Osteoblast (primary cell): ENCODE results near the gene NOC4L. TPM values are rescaled to one million over a fixed set of nuclear protein-coding genes. Genes with fewer than 3 reads are reported as not detected.

Experiments
- DNase-seq: peaks from one replicate; pipeline ENCODE4 v3.0.0; 2011; ENCODE audit warnings: low spot score, mixed read lengths; ENCODE audit not compliant: insufficient read length; ENCODE audit errors: missing footprints
- H2AFZ ChIP-seq: 2 replicates; pipeline ENCODE4 v1.6.0; 2011; ENCODE audit warnings: mild to moderate bottlenecking, low read length
- H3K27ac ChIP-seq: 2 replicates; pipeline ENCODE4 v1.5.1; 2011; ENCODE audit warnings: mild to moderate bottlenecking, low read depth, low read length, moderate library complexity
- H3K27me3 ChIP-seq: 2 replicates; pipeline ENCODE4 v1.6.0; 2012; ENCODE audit warnings: mild to moderate bottlenecking, control low read depth, inconsistent platforms, low read length, moderate library complexity; ENCODE audit not compliant: insufficient read depth
- H3K36me3 ChIP-seq: 2 replicates; pipeline ENCODE4 v1.5.1; 2011; ENCODE audit warnings: mild to moderate bottlenecking, low read length, control low read depth, moderate library complexity; ENCODE audit not compliant: insufficient read depth
- H3K4me1 ChIP-seq: 2 replicates; pipeline ENCODE4 v1.5.1; 2011; ENCODE audit warnings: mild to moderate bottlenecking, low read length, control low read depth, moderate library complexity; ENCODE audit not compliant: insufficient read depth
- H3K4me2 ChIP-seq: 2 replicates; pipeline ENCODE4 v1.6.0; 2011; ENCODE audit warnings: mild to moderate bottlenecking, low read length; ENCODE audit not compliant: insufficient read depth
- H3K4me3 ChIP-seq: fragments of 200-600 bp; sonication (generic); 3 replicates; pipeline ENCODE4 v1.5.1; 2012; ENCODE audit warnings: mild to moderate bottlenecking, low read length, inconsistent platforms; ENCODE audit not compliant: insufficient read depth
- H3K79me2 ChIP-seq: 2 replicates; pipeline ENCODE4 v1.6.0; 2012; ENCODE audit warnings: mild to moderate bottlenecking, low read length, control low read depth, inconsistent platforms; ENCODE audit not compliant: insufficient read depth
- H3K9me3 ChIP-seq: 2 replicates; pipeline ENCODE4 v1.5.1; 2011; ENCODE audit warnings: low read depth, low read length, control low read depth
- H4K20me1 ChIP-seq: 2 replicates; pipeline ENCODE4 v1.6.0; 2012; ENCODE audit warnings: mild to moderate bottlenecking, low read length, control low read depth; ENCODE audit not compliant: insufficient read depth
- CTCF ChIP-seq: IDR thresholded peaks from 2 replicates; pipeline ENCODE4 v1.5.1; 2011; ENCODE audit warnings: mild to moderate bottlenecking, low read depth, low read length, moderate library complexity; ENCODE audit errors: extremely low read depth
- total RNA-seq: library from RNA; depleted of rRNA; stranded (reverse); fragments of >200 nt; gene quantifications from 2 replicates; pipeline ENCODE4 v1.2.3, GENCODE V29; 2012

The NOC4L gene
- total RNA-seq, 1 donor, result 11.2 TPM

- H2AFZ ChIP-seq, result no peak overlapping the region
- H3K4me1 ChIP-seq, result no peaks in the 10 kb centered on the region
- no peaks in the 10 kb centered on the region for H3K79me2 ChIP-seq
- TF ChIP-seq CTCF, result no peak
- peaks cover 13% of the 10 kb centered on the region for H3K36me3 ChIP-seq
- no peak overlapping the region for H3K27ac ChIP-seq
- no peaks in the 10 kb centered on the region for H3K9me3 ChIP-seq
- no peak overlapping the region for H3K4me2 ChIP-seq
- no peak overlapping the region for H3K4me3 ChIP-seq
- peak; percentile 76 for DNase-seq
- no peaks in the 10 kb centered on the region for H3K27me3 ChIP-seq
- H4K20me1 ChIP-seq, result peaks cover 11% of the 10 kb centered on the region
Observed at GRCh38 chr12:132152953-132153352, 8.7 kb downstream of the NOC4L start.

DNA sequence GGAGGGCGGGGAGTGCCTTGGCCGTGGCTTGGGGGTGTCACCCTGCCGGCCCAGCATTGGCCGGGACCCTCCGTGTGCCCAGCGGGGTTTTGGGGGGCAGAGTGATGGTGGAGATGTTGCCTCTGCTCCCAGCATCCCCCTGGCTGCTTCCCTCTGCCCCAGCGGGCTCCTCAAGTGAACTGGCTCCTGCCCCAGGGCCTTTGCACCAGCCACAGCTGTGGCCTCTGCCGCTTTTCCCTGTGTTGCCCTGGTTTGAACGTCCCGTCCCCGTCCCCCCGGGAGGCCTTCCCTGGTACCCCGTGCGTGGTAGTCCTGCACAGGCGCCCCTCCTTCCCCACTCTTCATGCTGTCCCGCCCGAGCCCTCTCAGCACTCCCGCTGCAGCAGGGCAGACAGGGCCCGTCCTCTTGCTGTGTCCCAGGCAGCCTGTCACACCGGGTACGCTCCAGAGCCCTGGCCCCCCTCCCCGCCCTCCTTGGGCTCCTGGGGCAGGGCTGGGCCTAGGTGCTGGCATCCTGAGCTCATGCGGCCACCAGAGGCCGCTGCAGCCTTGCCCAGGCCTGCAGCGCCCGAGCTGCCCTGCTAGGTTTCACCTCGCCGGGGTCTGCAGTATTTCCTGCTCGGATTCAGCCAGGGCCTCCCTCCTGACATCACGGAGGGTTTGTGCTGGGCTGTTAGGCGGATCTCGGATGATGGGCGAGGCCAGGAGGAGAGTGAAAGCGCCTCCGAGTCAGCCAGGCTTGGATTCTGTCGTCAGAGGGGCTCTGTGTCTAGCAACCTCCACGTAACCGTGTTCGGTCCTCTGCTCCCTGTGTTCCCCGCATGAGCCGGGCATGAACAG lies 9.5 kb downstream of the NOC4L start:
- Histone ChIP-seq H2AFZ (peak overlapping the region; percentile 25), H3K27me3 (no peaks in the 10 kb centered on the region), H3K9me3 (no peaks in the 10 kb centered on the region), H3K36me3 (peaks cover 15% of the 10 kb centered on the region), H3K27ac (no peak overlapping the region), H3K4me2 (peak overlapping the region; percentile 78), H4K20me1 (peaks cover 11% of the 10 kb centered on the region), H3K4me1 (no peaks in the 10 kb centered on the region), H3K79me2 (no peaks in the 10 kb centered on the region), H3K4me3 (peak overlapping the region; percentile 55)
- peak; percentile 100 for DNase-seq
- peak; percentile 85 for TF ChIP-seq CTCF

DNA sequence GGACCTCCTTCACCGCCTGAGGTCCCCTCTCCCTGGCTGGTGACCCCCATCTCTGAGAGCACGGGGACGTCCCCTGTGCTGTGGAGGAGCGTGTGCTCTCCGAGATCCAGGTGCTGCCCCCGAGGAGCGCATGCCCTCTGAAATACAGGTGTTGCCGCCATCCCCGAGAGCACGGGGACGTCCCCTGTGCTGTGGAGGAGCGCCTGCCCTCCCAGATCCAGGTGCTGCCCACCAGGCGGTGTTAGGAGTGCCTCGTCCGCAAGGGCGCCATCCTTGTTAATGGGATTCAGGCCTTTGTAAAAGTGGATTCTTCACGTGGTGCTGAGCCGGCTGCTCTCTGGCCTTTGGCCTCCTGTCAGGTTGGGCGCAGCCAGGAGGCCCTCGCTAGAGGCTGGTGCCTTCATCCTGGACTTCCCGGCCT lies 10.1 kb downstream of the NOC4L start:
- H3K4me2 ChIP-seq, result peak overlapping the region; percentile 78
- no peak for TF ChIP-seq CTCF
- no peaks in the 10 kb centered on the region for H3K9me3 ChIP-seq
- H2AFZ ChIP-seq, result peak overlapping the region; percentile 25
- peaks cover 15% of the 10 kb centered on the region for H3K36me3 ChIP-seq
- no peak for DNase-seq
- H4K20me1 ChIP-seq, result peaks cover 11% of the 10 kb centered on the region
- H3K27ac ChIP-seq, result no peak overlapping the region
- no peaks in the 10 kb centered on the region for H3K79me2 ChIP-seq
- peak overlapping the region; percentile 55 for H3K4me3 ChIP-seq
- H3K27me3 ChIP-seq, result no peaks in the 10 kb centered on the region
- no peaks in the 10 kb centered on the region for H3K4me1 ChIP-seq

- peaks cover 15% of the 10 kb centered on the region for H3K36me3 ChIP-seq
- no peak overlapping the region for H3K4me3 ChIP-seq
- H4K20me1 ChIP-seq, result peaks cover 11% of the 10 kb centered on the region
- H3K27me3 ChIP-seq, result no peaks in the 10 kb centered on the region
- no peaks in the 10 kb centered on the region for H3K4me1 ChIP-seq
- no peak overlapping the region for H3K4me2 ChIP-seq
- H2AFZ ChIP-seq, result no peak overlapping the region
- H3K9me3 ChIP-seq, result no peaks in the 10 kb centered on the region
- DNase-seq, result no peak
- no peak overlapping the region for H3K27ac ChIP-seq
- H3K79me2 ChIP-seq, result no peaks in the 10 kb centered on the region
- TF ChIP-seq CTCF, result no peak
Observed at GRCh38 chr12:132154941-132155770, 10.9 kb downstream of the NOC4L start.
